ENCODE data around the gene VKORC1L1. TPM values are rescaled to one million over a fixed set of nuclear protein-coding genes. Genes with fewer than 3 reads are reported as not detected.

Gene VKORC1L1
- total RNA-seq, 1 donor from 2014 or later, result 15.2 TPM

DNA sequence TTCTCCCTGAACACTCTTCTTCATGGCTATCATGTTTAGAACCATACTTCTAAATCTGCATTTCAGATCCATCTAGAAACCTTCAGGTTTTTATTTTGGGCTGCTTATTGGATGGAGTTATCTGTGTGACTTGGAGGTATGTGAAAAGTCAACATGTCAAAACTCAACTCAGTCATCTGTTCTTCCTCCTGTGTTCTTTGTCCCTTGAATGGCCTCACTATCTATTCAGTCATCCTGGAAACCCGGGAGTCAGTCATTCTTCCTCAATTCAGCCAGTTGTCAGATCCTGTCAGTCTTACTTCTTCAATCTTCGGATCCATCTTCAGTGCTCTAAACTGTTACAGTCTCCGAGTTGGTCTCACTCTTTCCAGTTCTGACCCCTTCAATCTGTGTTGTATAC is 52.2 kb downstream of the VKORC1L1 start:
- no peak for DNase-seq (ENCODE audit: extremely low spot score in 2 of 2)
- intact Hi-C loops (cut with DNase I), result no loop called here

DNA sequence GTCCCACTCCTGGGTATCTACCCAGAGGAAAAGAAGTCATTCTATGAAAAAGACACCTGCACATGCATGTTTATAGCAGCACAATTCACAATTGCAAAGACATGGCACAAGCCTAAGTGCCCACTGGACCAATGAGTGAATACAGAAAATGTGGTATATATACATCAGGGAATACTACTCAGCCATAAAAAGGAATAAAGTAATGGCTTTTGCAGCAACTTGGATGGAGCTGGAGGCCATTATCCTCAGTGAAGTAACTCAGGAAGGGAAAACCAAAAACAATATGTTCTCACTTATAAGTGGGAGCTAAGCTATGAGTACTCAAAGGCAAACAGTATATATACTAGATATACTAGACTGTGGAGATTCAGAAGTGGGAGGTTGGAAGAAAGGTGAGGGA is 53.7 kb downstream of the VKORC1L1 start:
- intact Hi-C loops (cut with DNase I), result no loop called here
- TF ChIP-seq POLR2A (IDR thresholded peaks at IDR 0.05) (no peak), POLR2AphosphoS5 (IDR thresholded peaks at IDR 0.05; ENCODE audit: insufficient read depth in 1 of 2, low read depth in 1 of 2) (no peak)
- TF ChIP-seq, protein P1, sequence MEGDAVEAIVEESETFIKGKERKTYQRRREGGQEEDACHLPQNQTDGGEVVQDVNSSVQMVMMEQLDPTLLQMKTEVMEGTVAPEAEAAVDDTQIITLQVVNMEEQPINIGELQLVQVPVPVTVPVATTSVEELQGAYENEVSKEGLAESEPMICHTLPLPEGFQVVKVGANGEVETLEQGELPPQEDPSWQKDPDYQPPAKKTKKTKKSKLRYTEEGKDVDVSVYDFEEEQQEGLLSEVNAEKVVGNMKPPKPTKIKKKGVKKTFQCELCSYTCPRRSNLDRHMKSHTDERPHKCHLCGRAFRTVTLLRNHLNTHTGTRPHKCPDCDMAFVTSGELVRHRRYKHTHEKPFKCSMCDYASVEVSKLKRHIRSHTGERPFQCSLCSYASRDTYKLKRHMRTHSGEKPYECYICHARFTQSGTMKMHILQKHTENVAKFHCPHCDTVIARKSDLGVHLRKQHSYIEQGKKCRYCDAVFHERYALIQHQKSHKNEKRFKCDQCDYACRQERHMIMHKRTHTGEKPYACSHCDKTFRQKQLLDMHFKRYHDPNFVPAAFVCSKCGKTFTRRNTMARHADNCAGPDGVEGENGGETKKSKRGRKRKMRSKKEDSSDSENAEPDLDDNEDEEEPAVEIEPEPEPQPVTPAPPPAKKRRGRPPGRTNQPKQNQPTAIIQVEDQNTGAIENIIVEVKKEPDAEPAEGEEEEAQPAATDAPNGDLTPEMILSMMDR (IDR thresholded peaks at IDR 0.05), result no peak
- no peaks in the 10 kb centered on the region for H3K9me3 ChIP-seq

More for the DNA sequence above, 52.2 kb downstream of the VKORC1L1 start:
- H3K4me3 ChIP-seq, result no peak overlapping the region
- TF ChIP-seq, protein P1 (IDR thresholded peaks at IDR 0.05), result no peak
- TF ChIP-seq POLR2AphosphoS5 (IDR thresholded peaks at IDR 0.05; ENCODE audit: insufficient read depth in 1 of 2, low read depth in 1 of 2) (no peak), POLR2A (IDR thresholded peaks at IDR 0.05) (no peak)
- H3K36me3 ChIP-seq, result no peaks in the 10 kb centered on the region
- no peaks in the 10 kb centered on the region for H3K9me3 ChIP-seq
- H3K27me3 ChIP-seq, result no peaks in the 10 kb centered on the region
- no peaks in the 10 kb centered on the region for H3K4me1 ChIP-seq
- H3K27ac ChIP-seq, result no peak overlapping the region

DNA sequence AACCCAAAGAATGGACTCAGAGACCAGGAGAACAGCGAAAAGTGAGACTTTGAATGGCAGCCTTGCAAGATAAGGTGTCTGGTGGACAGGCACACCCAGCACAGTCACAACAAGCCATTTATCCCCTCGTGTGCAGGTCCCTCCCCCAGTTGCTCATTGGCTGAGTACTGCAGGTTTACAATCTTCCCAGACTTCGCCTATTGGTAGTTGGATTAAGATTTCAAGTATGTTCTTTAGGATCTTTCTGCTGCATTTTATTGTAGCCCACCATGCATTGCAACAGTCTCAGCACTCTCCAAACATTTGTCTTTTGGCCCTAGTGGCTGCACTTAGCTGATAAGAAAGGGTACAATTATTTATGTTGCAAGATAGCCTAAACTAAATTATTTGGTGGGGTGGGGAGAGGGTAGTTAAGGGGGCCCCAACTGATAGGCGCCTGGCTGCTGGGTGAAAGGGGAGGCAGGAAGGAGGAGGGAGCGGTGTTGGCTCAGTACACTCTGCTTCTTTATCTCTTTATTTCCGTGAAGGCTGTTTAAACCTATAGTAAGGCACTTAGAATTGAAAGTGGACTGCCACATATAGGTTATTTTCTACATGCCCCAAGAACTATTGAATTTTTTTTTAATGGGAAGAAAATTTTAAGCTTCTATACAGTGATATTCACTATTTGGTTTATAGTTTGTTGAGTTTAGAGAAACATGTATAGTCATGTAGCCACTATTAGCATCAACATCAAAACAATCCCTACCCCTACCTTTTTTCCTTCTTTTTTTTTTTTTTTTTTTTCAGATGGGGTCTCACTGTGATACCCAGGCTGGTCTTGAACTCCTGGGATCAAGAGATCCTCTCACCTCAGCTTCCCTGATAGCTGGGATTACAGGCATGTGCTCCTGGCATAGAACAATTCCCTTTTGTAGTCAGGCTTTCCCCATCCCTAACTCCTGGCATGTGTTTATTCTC is 54.9 kb downstream of the VKORC1L1 start:
- intact Hi-C loops (cut with DNase I), result no loop called here
- TF ChIP-seq POLR2A (IDR thresholded peaks at IDR 0.05), result no peak
- TF ChIP-seq, protein P1 (IDR thresholded peaks at IDR 0.05), result no peak
- TF ChIP-seq POLR2AphosphoS5 (IDR thresholded peaks at IDR 0.05; ENCODE audit: insufficient read depth in 1 of 2, low read depth in 1 of 2), result no peak
- no peak overlapping the region for H3K4me3 ChIP-seq
- H3K9me3 ChIP-seq, result no peaks in the 10 kb centered on the region
- no peak for DNase-seq (ENCODE audit: extremely low spot score in 2 of 2)
- no peaks in the 10 kb centered on the region for H3K4me1 ChIP-seq
- H3K27me3 ChIP-seq, result no peaks in the 10 kb centered on the region
- no peaks in the 10 kb centered on the region for H3K36me3 ChIP-seq
- H3K27ac ChIP-seq, result no peak overlapping the region

More for the DNA sequence above, 53.7 kb downstream of the VKORC1L1 start:
- H3K4me1 ChIP-seq, result no peaks in the 10 kb centered on the region
- H3K36me3 ChIP-seq, result no peaks in the 10 kb centered on the region
- H3K4me3 ChIP-seq, result no peak overlapping the region
- H3K27me3 ChIP-seq, result no peaks in the 10 kb centered on the region
- H3K27ac ChIP-seq, result no peak overlapping the region
- DNase-seq (ENCODE audit: extremely low spot score in 2 of 2), result no peak

DNA sequence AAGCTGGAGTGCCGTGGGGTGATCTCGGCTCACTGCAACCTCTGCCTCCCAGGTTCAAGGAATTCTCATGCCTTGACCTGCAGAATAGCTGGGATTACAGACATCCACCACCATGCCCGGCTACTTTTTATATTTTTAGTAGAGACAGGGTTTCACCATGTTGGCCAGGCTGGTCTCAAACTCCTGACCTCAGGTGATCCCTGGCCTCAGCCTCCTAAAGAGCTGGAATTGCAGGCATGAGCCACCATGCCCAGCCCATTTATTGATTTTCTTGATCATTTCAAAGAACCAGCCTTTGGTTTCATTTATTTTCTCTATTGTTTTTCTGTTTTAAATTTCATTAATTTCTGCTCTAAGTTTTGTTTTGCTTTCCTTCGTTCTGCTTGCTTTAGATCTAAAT is 58.8 kb downstream of the VKORC1L1 start:
- TF ChIP-seq, protein P1 (IDR thresholded peaks at IDR 0.05), result no peak
- TF ChIP-seq POLR2A (IDR thresholded peaks at IDR 0.05), result no peak
- no peak for TF ChIP-seq POLR2AphosphoS5 (IDR thresholded peaks at IDR 0.05; ENCODE audit: insufficient read depth in 1 of 2, low read depth in 1 of 2)
- no peaks in the 10 kb centered on the region for H3K4me1 ChIP-seq
- H3K36me3 ChIP-seq, result no peaks in the 10 kb centered on the region
- intact Hi-C loops (cut with DNase I), result no loop called here
- H3K4me3 ChIP-seq, result no peak overlapping the region
- no peak overlapping the region for H3K27ac ChIP-seq
- DNase-seq (ENCODE audit: extremely low spot score in 2 of 2), result no peak
- H3K27me3 ChIP-seq, result no peaks in the 10 kb centered on the region
- H3K9me3 ChIP-seq, result no peaks in the 10 kb centered on the region

DNA sequence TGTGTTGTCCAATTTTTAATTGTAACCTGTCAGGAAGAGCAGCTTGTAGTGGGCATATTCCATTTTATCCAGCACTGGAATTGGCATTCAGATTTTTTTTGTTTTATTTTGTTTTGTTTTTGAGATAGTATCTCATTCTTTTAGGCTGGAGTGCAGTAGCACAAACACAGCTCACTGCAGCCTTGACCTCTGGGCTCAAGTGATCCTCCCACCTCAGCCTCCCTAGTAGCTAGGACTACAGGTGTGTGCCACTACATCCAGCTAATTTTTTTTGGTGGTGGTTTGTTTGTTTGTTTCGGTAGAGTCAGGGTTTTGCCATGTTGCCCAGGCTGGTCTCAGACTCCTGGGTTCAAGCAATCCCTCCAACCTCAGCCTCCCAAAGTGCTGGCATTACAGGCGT is 64.4 kb downstream of the VKORC1L1 start:
- TF ChIP-seq POLR2A (IDR thresholded peaks at IDR 0.05), result no peak
- TF ChIP-seq, protein P1 (IDR thresholded peaks at IDR 0.05), result no peak
- TF ChIP-seq POLR2AphosphoS5 (IDR thresholded peaks at IDR 0.05; ENCODE audit: insufficient read depth in 1 of 2, low read depth in 1 of 2), result no peak
- DNase-seq (ENCODE audit: extremely low spot score in 2 of 2), result no peak
- no peaks in the 10 kb centered on the region for H3K36me3 ChIP-seq
- H3K9me3 ChIP-seq, result no peaks in the 10 kb centered on the region
- intact Hi-C loops (cut with DNase I), result no loop called here
- no peak overlapping the region for H3K27ac ChIP-seq
- H3K4me1 ChIP-seq, result no peaks in the 10 kb centered on the region
- H3K4me3 ChIP-seq, result no peak overlapping the region
- H3K27me3 ChIP-seq, result no peaks in the 10 kb centered on the region

Data from vagina (tissue), 2 donors.